H1 (cell line): ENCODE data around the gene FAM131A. TPM values are rescaled to one million over a fixed set of nuclear protein-coding genes. Genes with fewer than 3 reads are reported as not detected.
A peak's percentile ranks its signal among the peaks of the same experiment; 100 is the strongest.

Experiments used
- CTCF ChIA-PET: fragments of 300-600 bp; sonication (Branson Sonifier 250); formaldehyde crosslinking; loops from one replicate; lab custom pipeline; 2021; ENCODE audit not compliant: partially characterized antibody; lab: Charles Lee
- POLR2A ChIA-PET: fragments of 300-600 bp; sonication (Branson Sonifier 250); formaldehyde crosslinking; loops from one replicate; lab custom pipeline; 2021; ENCODE audit warnings: inconsistent platforms; ENCODE audit not compliant: partially characterized antibody; lab: Charles Lee
- DNase-seq, 2 experiments: peaks; one replicate each; pipeline versions ENCODE4 v3.0.0 to v3.0.0-alpha.2; 2010 to 2022; ENCODE audit warnings: low spot score in 2 of 2, low read depth in 1 of 2, mixed read lengths in 1 of 2
- FAIRE-seq: peaks from 2 replicates; lab custom pipeline; 2011; peaks lifted over from hg19 to GRCh38; lab: Jason Lieb, UNC
- H2AFZ ChIP-seq: 2 replicates; pipeline ENCODE4 v1.8.1; 2012; ENCODE audit warnings: low read length, inconsistent platforms
- H2AK5ac ChIP-seq: 2 replicates; pipeline ENCODE4 v1.6.1; 2013; ENCODE audit warnings: low read depth, low read length
- H2BK120ac ChIP-seq: replicated peaks from 2 replicates; pipeline ENCODE3; 2013; ENCODE audit warnings: low read depth, low read length, inconsistent platforms
- H2BK12ac ChIP-seq: 2 replicates; pipeline ENCODE4 v1.6.1; 2013; ENCODE audit warnings: low read depth, low read length
- H2BK15ac ChIP-seq: 2 replicates; pipeline ENCODE4 v1.6.1; 2013; ENCODE audit warnings: low read length
- H2BK20ac ChIP-seq: 2 replicates; pipeline ENCODE4 v1.6.1; 2013; ENCODE audit warnings: low read length
- H2BK5ac ChIP-seq: 2 replicates; pipeline ENCODE4 v1.6.1; 2013; ENCODE audit warnings: low read depth, low read length
- H3K14ac ChIP-seq: 2 replicates; pipeline ENCODE4 v1.6.1; 2013; ENCODE audit warnings: inconsistent platforms; ENCODE audit not compliant: insufficient read length
- H3K18ac ChIP-seq: 2 replicates; pipeline ENCODE4 v1.6.1; 2013; ENCODE audit warnings: low read length; ENCODE audit errors: extremely low read depth
- H3K23ac ChIP-seq: 2 replicates; pipeline ENCODE4 v1.6.1; 2013; ENCODE audit warnings: inconsistent platforms; ENCODE audit not compliant: insufficient read length
- H3K23me2 ChIP-seq: 2 replicates; pipeline ENCODE4 v1.6.1; 2013; ENCODE audit warnings: low read depth, low read length
- H3K27ac ChIP-seq: 2 replicates; pipeline ENCODE4 v1.6.1; 2011; ENCODE audit warnings: low read depth, low read length, inconsistent platforms
- H3K27me3 ChIP-seq, 4 experiments: replicated peaks in 1 of 4; 1 replicate in 1 of 4; 2 replicates in 3 of 4; pipeline versions ENCODE4 v1.6.1 to v1.8.1; 2011 to 2013; ENCODE audit warnings: low read length in 3 of 4, mild to moderate bottlenecking in 3 of 4, inconsistent platforms in 2 of 4, mixed read lengths in 2 of 4, moderate library complexity in 1 of 4; ENCODE audit not compliant: control insufficient read depth in 3 of 4, insufficient read depth in 3 of 4; ENCODE audit errors: extremely low read depth in 1 of 4
- H3K36me3 ChIP-seq, 4 experiments: 2 replicates each; pipeline versions ENCODE4 v1.6.1 to v1.8.1; 2011 to 2013; ENCODE audit warnings: mild to moderate bottlenecking in 4 of 4, low read length in 3 of 4, moderate library complexity in 2 of 4, control low read depth in 1 of 4, inconsistent platforms in 1 of 4; ENCODE audit not compliant: insufficient read depth in 4 of 4, control insufficient read depth in 2 of 4
- H3K4ac ChIP-seq: replicated peaks from 2 replicates; pipeline ENCODE3; 2013; ENCODE audit warnings: low read length, low read depth, mixed read lengths, inconsistent platforms; ENCODE audit not compliant: insufficient read length
- H3K4me1 ChIP-seq, 4 experiments: replicated peaks in 1 of 4; 1 replicate in 1 of 4; 2 replicates in 3 of 4; pipeline versions ENCODE4 v1.6.1 to v1.8.1; 2011 to 2013; ENCODE audit warnings: low read length in 3 of 4, inconsistent platforms in 2 of 4, mixed read lengths in 1 of 4; ENCODE audit not compliant: insufficient read depth in 4 of 4, control insufficient read depth in 3 of 4
- H3K4me2 ChIP-seq, 2 experiments: 2 replicates each; pipeline versions ENCODE4 v1.6.1 to v1.8.1; 2011 to 2013; ENCODE audit warnings: low read depth in 2 of 2, low read length in 2 of 2, control low read depth in 1 of 2, inconsistent platforms in 1 of 2, mild to moderate bottlenecking in 1 of 2; ENCODE audit not compliant: insufficient read depth in 1 of 2
- H3K4me3 ChIP-seq, 4 experiments: fragments of 200-600, 300-600 bp in 1 of 4; sonication (generic), shearing (Covaris generic), sonication (Bioruptor Twin) in 1 of 4; 2 replicates each; pipeline versions ENCODE4 v1.5.1 to v1.8.1; 2011 to 2016; ENCODE audit warnings: low read length in 4 of 4, low read depth in 3 of 4, control low read depth in 2 of 4, inconsistent platforms in 2 of 4, mild to moderate bottlenecking in 2 of 4, mixed read lengths in 1 of 4, moderate library complexity in 1 of 4; ENCODE audit not compliant: insufficient read depth in 2 of 4; ENCODE audit errors: extremely low read depth in 1 of 4
- H3K56ac ChIP-seq: replicated peaks from 2 replicates; pipeline ENCODE3; 2013; ENCODE audit warnings: low read depth, mild to moderate bottlenecking, mixed read lengths, low read length, inconsistent platforms; ENCODE audit not compliant: insufficient read length
- H3K79me1 ChIP-seq: 2 replicates; pipeline ENCODE4 v1.6.1; 2013; ENCODE audit warnings: low read depth, low read length, control low read depth
- H3K79me2 ChIP-seq, 2 experiments: 2 replicates each; pipeline versions ENCODE4 v1.6.1 to v1.8.1; 2012 to 2013; ENCODE audit warnings: low read length in 2 of 2, mild to moderate bottlenecking in 2 of 2, inconsistent platforms in 1 of 2; ENCODE audit not compliant: insufficient read depth in 2 of 2, control insufficient read depth in 1 of 2
- H3K9ac ChIP-seq, 4 experiments: replicated peaks in 1 of 4; 1 replicate in 1 of 4; 2 replicates in 3 of 4; pipeline versions ENCODE4 v1.6.1 to v1.8.1; 2011 to 2013; ENCODE audit warnings: low read depth in 3 of 4, low read length in 3 of 4, control low read depth in 2 of 4, mild to moderate bottlenecking in 2 of 4, moderate library complexity in 2 of 4, inconsistent platforms in 1 of 4; ENCODE audit errors: extremely low read depth in 1 of 4
- H3K9me3 ChIP-seq, 2 experiments: 2 replicates each; pipeline versions ENCODE4 v1.6.1 to v1.8.1; 2012 to 2013; ENCODE audit warnings: mild to moderate bottlenecking in 2 of 2, moderate library complexity in 2 of 2, control low read depth in 1 of 2, inconsistent platforms in 1 of 2, low read depth in 1 of 2, low read length in 1 of 2, mixed read lengths in 1 of 2; ENCODE audit not compliant: insufficient read depth in 2 of 2
- H4K20me1 ChIP-seq, 2 experiments: replicated peaks in 1 of 2; 2 replicates each; pipeline versions ENCODE3 to v1.8.1; 2011 to 2013; ENCODE audit warnings: inconsistent platforms in 2 of 2, low read length in 2 of 2, mild to moderate bottlenecking in 1 of 2; ENCODE audit not compliant: insufficient read depth in 2 of 2, control insufficient read depth in 1 of 2
- H4K5ac ChIP-seq: 2 replicates; pipeline ENCODE4 v1.6.1; 2013; ENCODE audit warnings: low read length, low read depth, mixed read lengths, inconsistent platforms; ENCODE audit not compliant: insufficient read length
- H4K8ac ChIP-seq: 2 replicates; pipeline ENCODE4 v1.8.0; 2013; ENCODE audit warnings: mild to moderate bottlenecking, moderate library complexity, low read length, inconsistent platforms; ENCODE audit not compliant: insufficient read depth; ENCODE audit errors: extremely low read depth
- H4K91ac ChIP-seq: replicated peaks from 2 replicates; pipeline ENCODE3; 2013; ENCODE audit warnings: low read length, mixed read lengths, inconsistent platforms; ENCODE audit not compliant: insufficient read length
- ASH2L ChIP-seq: fragments of 200-600, 300-600 bp; sonication (generic); IDR thresholded peaks from one replicate; pipeline ENCODE4 v1.7.1; 2017; ENCODE audit warnings: low read length
- BRCA1 ChIP-seq: IDR thresholded peaks from 2 replicates; pipeline ENCODE4 v1.6.1; 2012; ENCODE audit warnings: low read depth, low read length, improper control_type of control experiment
- CREB1 ChIP-seq: IDR thresholded peaks from 2 replicates; pipeline ENCODE4 v1.6.1; 2012; ENCODE audit warnings: inconsistent platforms
- EGR1 ChIP-seq: IDR thresholded peaks from 2 replicates; pipeline ENCODE4 v1.6.1; 2011; ENCODE audit warnings: low read depth, low read length, borderline replicate concordance
- HDAC2 ChIP-seq, 2 experiments: fragments of 300-600 bp in 1 of 2; sonication (generic) in 1 of 2; IDR thresholded peaks; 2 replicates each; pipeline ENCODE4 v1.6.1; 2011 to 2012; ENCODE audit warnings: low read depth in 2 of 2, low read length in 2 of 2, mild to moderate bottlenecking in 2 of 2, moderate library complexity in 2 of 2, borderline replicate concordance in 1 of 2, inconsistent platforms in 1 of 2
- HDAC6 ChIP-seq: IDR thresholded peaks from one replicate; pipeline ENCODE4 v1.7.1; 2012; ENCODE audit warnings: low read depth, mild to moderate bottlenecking, inconsistent platforms, low read length, moderate library complexity
- SIX5 ChIP-seq: IDR thresholded peaks from 2 replicates; pipeline ENCODE4 v1.6.1; 2011; ENCODE audit warnings: mild to moderate bottlenecking, low read depth, low read length
- SRF ChIP-seq: IDR thresholded peaks from 2 replicates; pipeline ENCODE4 v1.6.1; 2011; ENCODE audit warnings: mild to moderate bottlenecking, low read depth, low read length, moderate library complexity
- TAF7 ChIP-seq: optimal IDR thresholded peaks from 2 replicates; pipeline ENCODE3; 2011; ENCODE audit warnings: low read depth, mild to moderate bottlenecking, inconsistent platforms, low read length, moderate library complexity, borderline replicate concordance
- WGBS, 2 experiments: shearing (Covaris generic) in 1 of 2; methylation state at CpG; one replicate each; pipeline versions ENCODE4 v1.1.6 to v1.1.7; 2013 to 2015; ENCODE audit warnings: low lambda C conversion rate in 2 of 2, mixed read lengths in 2 of 2, inconsistent platforms in 1 of 2, low coverage in 1 of 2, missing lambda C conversion rate in 1 of 2; ENCODE audit not compliant: insufficient replicate concordance in 2 of 2, insufficient coverage in 1 of 2, insufficient read length in 1 of 2; ENCODE audit errors: extremely low coverage in 1 of 2, missing lambda C conversion rate in 1 of 2; 5-methylcytosine and 5-hydroxymethylcytosine counted together
- polyA plus RNA-seq, 7 experiments: library from polyadenylated mRNA; depleted of rRNA in 3 of 7; stranded (reverse) in 5 of 7; unstranded in 2 of 7; fragments of >200 nt in 5 of 7; fragments of 200-250 nt in 2 of 7; gene quantifications; 1 replicate in 5 of 7; 2 replicates in 1 of 7; 4 replicates in 1 of 7; pipeline versions ENCODE4 v1.2.1 to v1.2.3, GENCODE V29; 2011 to 2013; ENCODE audit warnings: missing spikeins in 2 of 7, mixed read lengths in 2 of 7
- total RNA-seq: library from RNA; stranded (reverse); fragmentation: NEBNext Ultra II Directional; extraction: Animal tissue kit (Norgen Biotek cat#: 25700); gene quantifications from 2 replicates; pipeline ENCODE4 v1.2.1, GENCODE V29; 2021
- TF ChIP-seq, protein P1 (sequence below), 3 experiments: IDR thresholded peaks; 1 replicate in 2 of 3; 2 replicates in 1 of 3; pipeline versions ENCODE4 v1.5.1 to v1.6.1; 2011; ENCODE audit warnings: low read length in 3 of 3, mild to moderate bottlenecking in 3 of 3, inconsistent platforms in 2 of 3, low read depth in 1 of 3, moderate library complexity in 1 of 3; ENCODE audit not compliant: insufficient read depth in 1 of 3; ENCODE audit errors: control extremely low read depth in 1 of 3

The FAM131A gene
- total and polyA plus RNA-seq, 2 of the 8 experiments (the other 6 are each of a cell fraction or from before 2014, with no cell fraction given): 16.0 to 21.9 TPM

DNA sequence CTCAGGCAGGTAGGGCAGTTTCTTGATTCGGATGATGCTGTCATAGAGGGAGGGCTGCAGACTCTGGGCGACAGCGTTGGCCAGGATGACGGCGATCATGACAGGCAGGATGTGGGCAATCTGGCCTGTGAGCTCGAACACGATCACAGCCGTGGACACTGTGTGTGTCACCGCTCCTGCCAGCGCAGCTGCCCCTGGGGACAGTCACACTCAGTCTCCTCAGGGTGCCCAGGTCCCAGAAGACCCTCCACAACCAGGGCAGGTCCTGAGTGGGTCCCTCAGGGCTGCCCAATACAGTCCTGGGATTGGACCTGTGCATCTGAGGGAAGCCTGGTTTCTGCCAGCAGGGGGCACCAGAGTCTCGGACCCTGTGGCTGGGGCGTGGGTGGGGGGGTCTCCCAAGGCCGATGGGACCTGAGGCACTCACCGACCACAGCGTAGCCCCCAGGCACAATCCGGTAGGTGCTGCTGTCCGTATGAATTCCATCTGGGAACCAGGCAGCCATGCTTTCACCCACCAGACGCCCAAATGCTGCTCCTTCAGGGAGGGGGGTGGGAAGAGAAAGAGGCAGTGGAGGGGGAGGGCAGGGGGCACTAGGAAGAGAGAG, 16.8 kb downstream of the FAM131A start:
- H3K23ac ChIP-seq: no peak overlapping the region
- FAIRE-seq: no peak
- no peak overlapping the region; the same call in 1 of the 2 replicates for H2BK5ac ChIP-seq
- WGBS, 2 experiments: 73% methylated on average over 15 of the region's 18 CpGs; no CpG with 5 or more reads in 1 of the 2 experiments
- ChIA-PET POLR2A (interaction anchor here (1.0 to 3.6 kb wide), 9 partner anchors 8 to 38 kb away, joined by 3 to 23 read pairs (median 6); partner anchors contain the start of genes CLCN2, FAM131A and POLR2H), CTCF (interaction anchor here (0.7 to 6.8 kb wide), 26 partner anchors 8 to 424 kb away, joined by 3 to 49 read pairs (median 4); partner anchors contain the start of genes CLCN2, FAM131A and POLR2H)
- H4K5ac ChIP-seq: no peak overlapping the region
- no peak overlapping the region for H3K14ac ChIP-seq
- H3K4ac ChIP-seq: no peak overlapping the region
- peak in 1 of 2 experiments; percentile 85 for DNase-seq
- H2BK12ac ChIP-seq: 0 out of 2 replicates have a peak overlapping the region, but pooled peaks have one; percentile 27
- H3K9me3 ChIP-seq: no peaks in the 10 kb centered on the region
- H2BK15ac ChIP-seq: no peak overlapping the region
- no peak overlapping the region for H3K18ac ChIP-seq
- H4K20me1 ChIP-seq: peaks cover 4 to 11% of the 10 kb centered on the region in 2 experiments
- no peak overlapping the region for H3K9ac ChIP-seq
- peaks cover 7 to 42% (median 26%) of the 10 kb centered on the region in 4 experiments; a peak in 7 of 8 replicates for H3K36me3 ChIP-seq
- no peaks in the 10 kb centered on the region for H3K23me2 ChIP-seq
- peaks cover 0 to 7% (median 3%) of the 10 kb centered on the region in 4 experiments; a peak in 2 of 7 replicates for H3K4me1 ChIP-seq
- no peak overlapping the region for H2BK20ac ChIP-seq
- H3K4me3 ChIP-seq: no peak overlapping the region
- H2AFZ ChIP-seq: no peak overlapping the region
- no peaks in the 10 kb centered on the region for H3K79me1 ChIP-seq
- H4K91ac ChIP-seq: no peak overlapping the region
- H3K27ac ChIP-seq: no peak overlapping the region
- no peaks in the 10 kb centered on the region for H3K27me3 ChIP-seq
- no peak overlapping the region for H4K8ac ChIP-seq
- no peak overlapping the region for H2BK120ac ChIP-seq
- no peak overlapping the region for H3K4me2 ChIP-seq
- H3K56ac ChIP-seq: no peak overlapping the region
- no peaks in the 10 kb centered on the region for H3K79me2 ChIP-seq
- no peak overlapping the region for H2AK5ac ChIP-seq
- TF ChIP-seq, protein P1, sequence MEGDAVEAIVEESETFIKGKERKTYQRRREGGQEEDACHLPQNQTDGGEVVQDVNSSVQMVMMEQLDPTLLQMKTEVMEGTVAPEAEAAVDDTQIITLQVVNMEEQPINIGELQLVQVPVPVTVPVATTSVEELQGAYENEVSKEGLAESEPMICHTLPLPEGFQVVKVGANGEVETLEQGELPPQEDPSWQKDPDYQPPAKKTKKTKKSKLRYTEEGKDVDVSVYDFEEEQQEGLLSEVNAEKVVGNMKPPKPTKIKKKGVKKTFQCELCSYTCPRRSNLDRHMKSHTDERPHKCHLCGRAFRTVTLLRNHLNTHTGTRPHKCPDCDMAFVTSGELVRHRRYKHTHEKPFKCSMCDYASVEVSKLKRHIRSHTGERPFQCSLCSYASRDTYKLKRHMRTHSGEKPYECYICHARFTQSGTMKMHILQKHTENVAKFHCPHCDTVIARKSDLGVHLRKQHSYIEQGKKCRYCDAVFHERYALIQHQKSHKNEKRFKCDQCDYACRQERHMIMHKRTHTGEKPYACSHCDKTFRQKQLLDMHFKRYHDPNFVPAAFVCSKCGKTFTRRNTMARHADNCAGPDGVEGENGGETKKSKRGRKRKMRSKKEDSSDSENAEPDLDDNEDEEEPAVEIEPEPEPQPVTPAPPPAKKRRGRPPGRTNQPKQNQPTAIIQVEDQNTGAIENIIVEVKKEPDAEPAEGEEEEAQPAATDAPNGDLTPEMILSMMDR (IDR thresholded peaks at IDR 0.05; ENCODE audit: control extremely low read depth in 1 of 3, insufficient read depth in 1 of 3, low read depth in 1 of 3, low read length in 3 of 3): peak in 2 of 3 experiments; percentile 60 to 74; a peak in 3 of 4 replicates
- TF ChIP-seq ASH2L (no peak), HDAC2 (IDR thresholded peaks at IDR 0.05; ENCODE audit: borderline replicate concordance in 1 of 2, low read depth in 2 of 2, low read length in 2 of 2) (no peak), CREB1 (0 out of 2 replicates have a peak, but pooled peaks have one; percentile 17), SIX5 (no peak), EGR1 (no peak), HDAC6 (no peak), BRCA1 (no peak), SRF (no peak), TAF7 (no peak)
